GM19324 (cell line): ENCODE data around the gene CSTF3.
"Not testable (repeated sequence)": the region's sequence is repeated elsewhere in the genome, so short reads cannot be mapped to it uniquely, and the experiment has no call there.

ENCODE experiments used
- ATAC-seq: cut with Tn5 transposase; IDR thresholded peaks from one replicate; pipeline ENCODE4 v1.9.1; 2021; ENCODE audit warnings: mild to moderate bottlenecking, moderate library complexity; ENCODE audit not compliant: unreplicated experiment, low FRiP score

CSTF3 gene

DNA sequence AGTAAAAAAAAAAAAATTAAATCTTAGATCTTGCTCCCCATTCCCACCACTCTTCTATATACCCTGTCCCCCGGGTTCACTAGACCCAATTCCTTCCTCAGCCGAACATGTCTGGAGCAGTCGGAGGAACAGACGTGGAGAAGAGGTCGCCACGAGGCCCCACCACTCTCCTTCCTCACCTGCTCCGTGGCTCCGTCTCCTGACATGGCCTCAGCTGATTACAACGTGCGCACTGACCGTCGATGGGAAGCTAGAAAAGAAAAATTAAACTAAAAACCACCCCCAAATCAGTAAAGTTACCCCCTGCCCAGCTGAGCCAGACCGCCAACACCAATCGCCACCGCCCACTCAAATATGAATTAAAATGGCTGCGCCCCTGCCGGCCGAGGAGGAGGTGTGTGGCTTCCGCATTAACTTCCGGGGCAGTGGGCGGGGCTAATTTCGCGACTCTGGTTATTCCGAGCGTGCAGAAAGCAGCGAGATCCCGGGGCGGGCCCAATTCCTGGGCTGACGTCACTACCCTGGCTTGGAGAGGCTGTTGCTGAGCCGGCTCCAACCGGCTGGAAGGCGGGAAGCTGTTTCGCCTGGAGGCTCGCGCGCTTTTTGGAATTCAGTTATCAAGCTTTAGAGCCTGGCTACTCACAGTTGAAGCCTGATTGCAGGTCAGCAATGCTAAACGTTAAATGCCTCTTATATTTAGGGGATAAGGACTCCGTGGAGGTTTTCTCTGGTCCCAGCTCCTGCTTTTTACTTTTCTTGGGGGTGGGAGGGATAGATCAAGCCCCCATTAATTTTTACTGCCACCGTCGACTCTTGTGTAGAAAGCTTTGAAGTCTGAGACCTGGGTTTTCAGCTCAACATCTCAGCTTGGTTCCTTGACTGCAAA, at the start of gene CSTF3:
Gene CSTF3, minus strand, starts transcription at position 361 of the 886 bp plus-strand sequence. Its CDS starts 155 bp downstream, at position 206.
- peak; percentile 90 for ATAC-seq

DNA sequence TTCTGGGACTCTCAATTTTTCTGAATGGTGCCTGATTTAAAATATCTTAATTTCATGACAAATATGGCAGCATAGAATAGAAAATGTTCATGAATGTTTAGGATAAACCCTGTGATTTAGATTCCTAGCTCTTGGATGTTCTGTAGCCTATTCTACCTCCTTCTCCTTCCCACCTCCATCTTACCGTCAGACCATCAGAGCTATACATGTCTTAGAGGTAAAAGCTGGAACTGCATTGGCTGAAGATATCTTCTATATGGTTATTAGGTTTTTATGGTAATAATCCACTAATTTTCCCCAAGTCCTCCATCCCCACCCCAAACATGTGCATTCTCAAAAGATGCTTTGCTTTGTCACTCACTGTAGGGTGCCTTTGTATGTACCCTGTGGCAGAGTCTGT, 46.9 kb upstream of the CSTF3 start:
- no peak for ATAC-seq

GRCh38 chr11:33207408-33207985, 46.2 kb upstream of the CSTF3 start:
- no peak for ATAC-seq

- no peak for ATAC-seq
These were observed 36.8 kb upstream of the CSTF3 start for GRCh38 chr11:33197915-33198727.

DNA sequence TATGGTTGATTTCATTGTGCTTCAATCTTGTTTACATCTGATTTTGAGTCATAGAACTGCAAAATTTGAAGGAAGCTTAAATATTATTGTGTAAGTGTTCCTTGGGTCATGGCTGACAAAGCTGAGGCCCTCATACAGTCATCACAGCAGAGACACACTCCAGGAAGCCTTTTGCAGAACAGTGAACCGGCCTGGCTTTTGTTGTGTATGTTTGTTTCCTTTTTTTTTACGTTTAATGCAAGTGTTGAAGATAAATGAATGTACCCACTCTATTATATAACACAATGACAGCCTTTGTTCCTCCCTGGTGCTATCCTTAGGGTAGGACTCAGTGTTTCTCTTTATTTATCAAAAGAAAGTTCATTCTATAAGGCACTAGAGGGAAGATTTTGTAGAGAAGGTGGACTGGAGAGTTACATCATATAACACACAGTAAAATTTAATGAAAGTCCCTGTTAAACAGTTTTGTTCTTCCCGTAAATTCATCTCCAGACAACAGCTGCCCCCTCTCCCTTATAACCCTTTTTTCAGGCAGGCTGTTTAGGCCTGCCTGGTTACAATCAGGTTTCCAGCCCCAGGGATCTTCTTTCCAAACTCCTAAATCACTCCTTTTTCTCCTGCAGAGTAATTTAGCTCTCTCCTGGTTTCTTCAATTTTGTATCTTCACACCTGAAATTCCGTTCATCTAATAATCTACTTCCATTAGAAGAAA, 34.3 kb upstream of the CSTF3 start:
- ATAC-seq = no peak

GRCh38 chr11:33194455-33194854, 33.2 kb upstream of the CSTF3 start:
- no peak for ATAC-seq

- ATAC-seq = no peak
These were observed 30.2 kb upstream of the CSTF3 start for GRCh38 chr11:33191467-33191866.

- no peak for ATAC-seq
These were observed 26.9 kb upstream of the CSTF3 start for GRCh38 chr11:33187998-33188722.

GRCh38 chr11:33185756-33186155, 24.5 kb upstream of the CSTF3 start:
- ATAC-seq = no peak

GRCh38 chr11:33182246-33182878, 21.1 kb upstream of the CSTF3 start:
- ATAC-seq = no peak

GRCh38 chr11:33179348-33179803, 18.1 kb upstream of the CSTF3 start:
- no peak for ATAC-seq

DNA sequence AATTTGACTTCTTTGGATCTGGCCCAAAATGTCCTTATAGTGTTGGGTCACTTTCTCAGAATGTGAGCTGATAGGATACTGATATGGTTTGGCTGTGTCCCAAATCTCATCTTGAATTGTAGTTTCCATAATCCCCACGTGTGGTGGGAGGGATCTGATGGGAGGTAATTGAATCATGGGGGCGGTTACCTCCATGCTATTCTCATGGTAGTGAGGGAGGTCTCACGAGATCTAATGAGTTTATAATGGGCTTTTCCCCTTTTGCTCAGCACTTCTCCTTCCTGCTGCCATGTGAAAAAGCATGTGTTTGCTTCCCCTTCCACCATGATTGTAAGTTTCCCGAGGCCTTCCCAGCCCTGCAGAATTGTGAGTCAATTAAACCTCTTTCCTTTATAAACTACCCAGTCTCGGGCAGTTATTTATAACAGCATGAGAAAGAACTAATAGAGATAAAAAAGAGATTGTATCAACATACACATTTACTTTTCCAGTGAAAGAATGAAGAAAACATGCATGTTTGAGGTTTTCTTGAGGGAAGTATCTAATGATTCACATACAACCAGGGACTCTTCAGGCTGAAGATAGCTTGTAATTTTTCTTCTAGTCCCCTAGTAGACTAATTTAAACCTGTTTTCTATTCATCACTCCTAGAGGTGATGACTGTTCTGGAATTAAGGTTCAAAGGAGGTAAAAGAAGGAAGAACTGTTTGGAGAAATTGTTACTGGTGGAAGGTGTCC, 17.3 kb upstream of the CSTF3 start:
- no peak for ATAC-seq

GRCh38 chr11:33177676-33178336, 16.5 kb upstream of the CSTF3 start:
- no peak for ATAC-seq

DNA sequence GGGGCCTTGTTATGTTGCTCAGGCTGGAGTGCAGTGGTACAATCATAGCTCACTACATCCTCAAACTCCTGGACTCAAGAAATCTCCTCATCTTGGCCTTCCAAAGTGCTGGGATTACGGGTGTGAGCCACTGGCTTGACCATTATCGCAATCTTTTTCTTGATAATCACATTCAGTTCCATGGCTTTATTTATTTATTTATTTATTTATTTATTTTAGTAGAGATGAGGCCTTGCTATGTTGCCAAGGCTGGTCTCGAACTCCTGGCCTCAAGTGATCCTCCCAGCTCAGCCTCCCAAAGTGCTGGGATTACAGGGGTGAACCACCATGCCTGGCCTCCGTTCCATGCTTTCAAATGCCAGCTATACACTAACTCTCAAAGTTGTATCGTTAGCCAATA, 15.5 kb upstream of the CSTF3 start:
- not testable (repeated sequence) for ATAC-seq

DNA sequence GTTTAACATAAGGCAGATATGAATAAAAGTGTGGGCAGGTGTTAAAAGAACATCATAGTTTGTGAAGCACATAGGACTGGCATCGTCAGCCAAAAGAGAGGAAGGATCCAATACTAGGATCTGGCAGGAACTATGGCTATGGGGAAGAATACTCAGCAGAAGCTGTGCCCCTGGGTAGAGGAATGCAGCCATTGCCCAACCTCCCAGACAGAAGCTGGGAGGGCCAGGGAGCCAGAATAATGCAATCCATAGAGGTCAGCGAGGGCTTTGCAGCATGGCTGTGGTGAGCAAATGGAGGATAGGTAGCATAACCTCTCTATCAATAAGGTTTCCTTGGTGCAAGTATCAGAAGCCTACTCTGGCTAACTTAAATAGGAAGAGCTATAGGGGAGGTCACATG, 11.7 kb upstream of the CSTF3 start:
- no peak for ATAC-seq

DNA sequence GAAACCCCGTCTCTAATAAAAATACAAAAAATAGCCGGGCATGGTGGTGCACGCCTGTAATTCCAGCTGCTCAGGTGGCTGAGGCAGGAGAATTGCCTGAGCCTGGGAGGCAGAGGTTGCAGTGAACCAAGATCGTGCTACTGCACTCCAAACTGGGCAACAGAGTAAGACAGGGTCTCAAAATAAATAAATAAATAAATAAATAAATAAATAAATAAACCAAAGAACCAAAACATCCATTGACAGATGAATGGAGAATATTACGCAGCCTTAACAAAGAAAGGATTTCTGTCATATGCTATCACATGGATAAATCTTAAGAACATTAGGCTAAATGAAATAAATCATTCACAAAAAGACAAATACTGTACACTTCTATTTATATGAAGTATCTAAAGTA, 11.1 kb upstream of the CSTF3 start:
- no peak for ATAC-seq

DNA sequence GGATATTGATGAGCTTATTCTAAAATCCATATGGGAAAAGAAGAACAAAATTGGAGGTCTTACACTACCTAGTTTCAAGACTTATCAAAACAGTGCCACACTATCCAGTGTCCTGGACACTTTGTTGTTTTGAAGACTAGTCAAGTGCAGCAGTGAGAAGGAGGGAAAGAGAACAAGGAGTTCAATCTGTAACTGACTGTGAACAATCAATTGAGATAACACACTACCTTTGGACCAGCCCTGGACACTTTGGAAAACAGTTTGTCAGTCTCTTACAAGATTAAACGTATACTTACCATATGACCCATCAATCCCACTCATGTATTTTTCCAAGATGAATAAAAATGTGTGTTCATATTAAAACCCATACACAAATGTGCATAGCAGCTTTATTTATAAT, 10.0 kb upstream of the CSTF3 start:
- ATAC-seq = no peak

DNA sequence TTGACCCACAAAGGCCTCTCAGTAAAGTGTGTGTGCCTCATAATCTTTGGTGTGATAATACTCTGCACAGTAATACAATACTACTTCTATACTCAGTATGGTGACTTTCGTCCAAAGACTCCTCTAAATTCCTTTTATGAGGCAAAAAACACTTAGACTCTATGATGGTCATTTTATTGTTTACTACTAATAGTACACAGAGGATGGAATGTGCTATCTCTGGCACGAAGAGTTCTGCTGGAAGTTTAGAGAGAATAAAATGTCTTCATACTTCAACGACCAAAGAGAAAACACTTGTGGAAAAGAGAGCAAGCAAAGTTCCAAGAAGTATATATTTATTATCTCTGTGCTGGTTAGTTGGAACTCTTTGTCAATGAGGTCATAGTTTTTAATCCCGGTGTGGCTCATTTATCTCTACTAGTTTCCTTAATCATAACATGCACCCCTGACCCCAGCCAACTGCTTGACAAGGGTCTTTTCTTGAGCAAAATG, 7.5 kb upstream of the CSTF3 start:
- ATAC-seq = no peak
